ENCODE results near the gene NDFIP1.

DNA sequence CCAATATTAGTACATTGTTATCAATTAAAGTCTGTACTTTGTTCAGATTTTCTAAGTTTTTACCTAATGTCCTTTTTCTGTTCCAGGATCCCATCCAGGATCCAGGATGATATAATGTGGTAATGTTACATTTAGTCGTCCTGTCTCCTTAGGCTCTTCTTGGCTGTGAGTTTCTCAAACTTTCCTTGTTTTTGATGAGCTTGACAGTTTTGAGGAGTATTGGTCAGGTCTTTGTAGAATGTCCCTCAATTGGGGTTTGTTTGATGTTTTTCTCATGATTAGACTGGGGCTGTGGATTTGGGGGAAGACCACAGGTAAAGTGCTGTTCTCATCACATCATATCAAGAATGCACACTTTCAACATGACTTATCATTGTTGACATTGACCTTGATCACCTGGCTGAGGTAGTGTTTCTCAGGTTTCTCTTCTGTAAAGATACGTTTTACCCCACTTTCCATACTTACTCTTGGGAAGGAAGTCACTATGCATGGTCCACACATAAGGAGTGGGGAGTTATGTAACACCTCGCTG, 9.6 kb downstream of the NDFIP1 start:
- TF ChIP-seq CTCF (conservative IDR thresholded peaks at IDR 0.05) (no peak), EZH2 (IDR thresholded peaks at IDR 0.05; ENCODE audit: low read depth) (no peak)
